ENCODE measurements around the gene KRT72.

- TF ChIP-seq CREB1 (IDR thresholded peaks at IDR 0.05; ENCODE audit: low read depth): no peak
- no peak for TF ChIP-seq TCF12 (IDR thresholded peaks at IDR 0.05; ENCODE audit: low read depth)
Measured at GRCh38 chr12:52564582-52564981, 36.7 kb downstream of the KRT72 start.
